ENCODE measurements around the gene ZCCHC17. TPM values are rescaled to one million over a fixed set of nuclear protein-coding genes. Genes with fewer than 3 reads are reported as not detected.
A peak's percentile ranks its signal among the peaks of the same experiment; 100 is the strongest.

The ZCCHC17 gene
- total RNA-seq, 1 experiment from 2014 or later: 30.2 TPM

GRCh38 chr1:31373897-31374486 lies 77.2 kb downstream of the ZCCHC17 start:
- no peak overlapping the region for H3K27ac ChIP-seq (ENCODE audit: low read length)
- H3K4me1 ChIP-seq (ENCODE audit: insufficient read depth, low read length): peaks cover 38% of the 10 kb centered on the region
- no peaks in the 10 kb centered on the region for H3K36me3 ChIP-seq (ENCODE audit: low read depth, low read length)
- ChIA-PET POLR2A (ENCODE audit: unreplicated experiment) (interaction anchor here (0.6 kb wide), 1 partner anchor 271 kb away, joined by 17 read pairs; the partner anchor contains the start of gene PEF1), CTCF (interaction anchor here (0.6 to 1.8 kb wide), 5 partner anchors 21 to 1105 kb away, joined by 4 to 22 read pairs (median 6); no protein-coding TSS in a partner anchor)
- no peaks in the 10 kb centered on the region for H3K79me2 ChIP-seq (ENCODE audit: low read length)
- ATAC-seq (no peak; the same call in none of the 2 replicates), DNase-seq (no peak)
- H3K9ac ChIP-seq (ENCODE audit: low read length): no peak overlapping the region
- peak overlapping the region; percentile 86 for H2AFZ ChIP-seq (ENCODE audit: low read length)
- BruUV-seq (replicated peaks): no TSS peak
- no peaks in the 10 kb centered on the region for H3K27me3 ChIP-seq (ENCODE audit: low read length)
- H4K20me1 ChIP-seq (ENCODE audit: low read length): no peaks in the 10 kb centered on the region
- no peaks in the 10 kb centered on the region for H3K9me3 ChIP-seq (ENCODE audit: low read length)
- no peaks in the 10 kb centered on the region for H3F3A ChIP-seq (ENCODE audit: low read length, unreplicated experiment)
- no peak overlapping the region for H3K4me3 ChIP-seq (ENCODE audit: low read length)
- intact Hi-C loops (cut with micrococcal nuclease): no loop called here
- no peak for TF ChIP-seq EZH2 (IDR thresholded peaks at IDR 0.05; ENCODE audit: low read length, unreplicated experiment)
- TF ChIP-seq, protein P1, sequence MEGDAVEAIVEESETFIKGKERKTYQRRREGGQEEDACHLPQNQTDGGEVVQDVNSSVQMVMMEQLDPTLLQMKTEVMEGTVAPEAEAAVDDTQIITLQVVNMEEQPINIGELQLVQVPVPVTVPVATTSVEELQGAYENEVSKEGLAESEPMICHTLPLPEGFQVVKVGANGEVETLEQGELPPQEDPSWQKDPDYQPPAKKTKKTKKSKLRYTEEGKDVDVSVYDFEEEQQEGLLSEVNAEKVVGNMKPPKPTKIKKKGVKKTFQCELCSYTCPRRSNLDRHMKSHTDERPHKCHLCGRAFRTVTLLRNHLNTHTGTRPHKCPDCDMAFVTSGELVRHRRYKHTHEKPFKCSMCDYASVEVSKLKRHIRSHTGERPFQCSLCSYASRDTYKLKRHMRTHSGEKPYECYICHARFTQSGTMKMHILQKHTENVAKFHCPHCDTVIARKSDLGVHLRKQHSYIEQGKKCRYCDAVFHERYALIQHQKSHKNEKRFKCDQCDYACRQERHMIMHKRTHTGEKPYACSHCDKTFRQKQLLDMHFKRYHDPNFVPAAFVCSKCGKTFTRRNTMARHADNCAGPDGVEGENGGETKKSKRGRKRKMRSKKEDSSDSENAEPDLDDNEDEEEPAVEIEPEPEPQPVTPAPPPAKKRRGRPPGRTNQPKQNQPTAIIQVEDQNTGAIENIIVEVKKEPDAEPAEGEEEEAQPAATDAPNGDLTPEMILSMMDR (conservative IDR thresholded peaks at IDR 0.05; ENCODE audit: low read depth, low read length): no peak
- no peak for TF ChIP-seq EZH2phosphoT487 (IDR thresholded peaks at IDR 0.05; ENCODE audit: borderline replicate concordance, low read length)
- H3K9me2 ChIP-seq (replicated peaks; ENCODE audit: low read length): no peaks in the 10 kb centered on the region
- peak overlapping the region; percentile 95 for H3K4me2 ChIP-seq (ENCODE audit: low read length)

GRCh38 chr1:31374511-31375196 lies 77.8 kb downstream of the ZCCHC17 start:
- Histone ChIP-seq H3K27me3 (ENCODE audit: low read length) (no peaks in the 10 kb centered on the region), H3K79me2 (ENCODE audit: low read length) (no peaks in the 10 kb centered on the region), H3K9me2 (replicated peaks; ENCODE audit: low read length) (no peaks in the 10 kb centered on the region), H3K4me3 (ENCODE audit: low read length) (no peak overlapping the region), H2AFZ (ENCODE audit: low read length) (no peak overlapping the region), H4K20me1 (ENCODE audit: low read length) (no peaks in the 10 kb centered on the region), H3K9ac (ENCODE audit: low read length) (no peak overlapping the region), H3K4me1 (ENCODE audit: insufficient read depth, low read length) (peaks cover 38% of the 10 kb centered on the region), H3K4me2 (ENCODE audit: low read length) (0 out of 2 replicates have a peak overlapping the region, but pooled peaks have one; percentile 15), H3K27ac (ENCODE audit: low read length) (0 out of 2 replicates have a peak overlapping the region, but pooled peaks have one; percentile 13), H3F3A (ENCODE audit: low read length, unreplicated experiment) (no peaks in the 10 kb centered on the region), H3K9me3 (ENCODE audit: low read length) (no peaks in the 10 kb centered on the region), H3K36me3 (ENCODE audit: low read depth, low read length) (no peaks in the 10 kb centered on the region)
- ChIA-PET POLR2A (ENCODE audit: unreplicated experiment) (no interaction called here), CTCF (interaction anchor here (1.4 to 1.8 kb wide), 2 partner anchors 20 to 189 kb away, joined by 4 to 22 read pairs; no protein-coding TSS in a partner anchor)
- ATAC-seq: peak; percentile 58
- TF ChIP-seq EZH2 (IDR thresholded peaks at IDR 0.05; ENCODE audit: low read length, unreplicated experiment): no peak
- TF ChIP-seq EZH2phosphoT487 (IDR thresholded peaks at IDR 0.05; ENCODE audit: borderline replicate concordance, low read length): no peak
- TF ChIP-seq, protein P1 (conservative IDR thresholded peaks at IDR 0.05; ENCODE audit: low read depth, low read length): no peak
- no TSS peak for BruUV-seq (replicated peaks)
- DNase-seq: peak; percentile 75
- intact Hi-C loops (cut with micrococcal nuclease): no loop called here

Measured in PC-3 (cell line).